Keratinocyte (primary cell): ENCODE data around the gene KRT25. TPM values are rescaled to one million over a fixed set of nuclear protein-coding genes. Genes with fewer than 3 reads are reported as not detected.

ENCODE experiments used
- DNase-seq: peaks from one replicate; pipeline ENCODE4 v3.0.0-alpha.2; 2011; ENCODE audit warnings: low read depth, missing footprints, low spot score
- FAIRE-seq: peaks from 2 replicates; lab custom pipeline; 2011; peaks lifted over from hg19 to GRCh38; lab: Jason Lieb, UNC
- H2AFZ ChIP-seq: 2 replicates; pipeline ENCODE4 v1.6.0; 2012; ENCODE audit warnings: low read length, control low read depth, inconsistent platforms; ENCODE audit not compliant: control insufficient read depth
- H3K27ac ChIP-seq: 2 replicates; pipeline ENCODE4 v1.5.1; 2011; ENCODE audit warnings: low read length; ENCODE audit not compliant: control insufficient read depth, insufficient read depth
- H3K27me3 ChIP-seq: 3 replicates; pipeline ENCODE4 v1.6.0; 2011; ENCODE audit warnings: low read length; ENCODE audit not compliant: control insufficient read depth, insufficient read depth; ENCODE audit errors: extremely low read depth
- H3K36me3 ChIP-seq, 2 experiments: 2 replicates in 1 of 2; 3 replicates in 1 of 2; pipeline ENCODE4 v1.5.1; 2011; ENCODE audit warnings: low read length in 2 of 2, mild to moderate bottlenecking in 1 of 2; ENCODE audit not compliant: control insufficient read depth in 2 of 2, insufficient read depth in 2 of 2; ENCODE audit errors: extremely low read depth in 1 of 2
- H3K4me1 ChIP-seq: 3 replicates; pipeline ENCODE4 v1.5.1; 2011; ENCODE audit warnings: low read length; ENCODE audit not compliant: control insufficient read depth, insufficient read depth; ENCODE audit errors: extremely low read depth
- H3K4me2 ChIP-seq: 3 replicates; pipeline ENCODE4 v1.6.0; 2011; ENCODE audit warnings: low read depth, low read length; ENCODE audit not compliant: control insufficient read depth, insufficient read depth; ENCODE audit errors: extremely low read depth
- H3K4me3 ChIP-seq, 3 experiments: fragments of 200-600 bp in 1 of 3; sonication (generic) in 1 of 3; 2 replicates in 2 of 3; 3 replicates in 1 of 3; pipeline ENCODE4 v1.5.1; 2011 to 2016; ENCODE audit warnings: low read length in 3 of 3, mild to moderate bottlenecking in 3 of 3, control low read depth in 2 of 3, inconsistent platforms in 1 of 3, low read depth in 1 of 3, mixed read lengths in 1 of 3, mixed run types in 1 of 3, moderate library complexity in 1 of 3; ENCODE audit not compliant: control insufficient read depth in 2 of 3, insufficient read depth in 2 of 3; ENCODE audit errors: extremely low read depth in 1 of 3
- H3K79me2 ChIP-seq: 2 replicates; pipeline ENCODE4 v1.6.0; 2012; ENCODE audit warnings: low read length; ENCODE audit not compliant: control insufficient read depth, insufficient read depth
- H3K9ac ChIP-seq: 3 replicates; pipeline ENCODE4 v1.6.0; 2011; ENCODE audit warnings: low read length; ENCODE audit not compliant: control insufficient read depth, insufficient read depth; ENCODE audit errors: extremely low read depth
- H3K9me1 ChIP-seq: 3 replicates; pipeline ENCODE4 v1.6.0; 2011; ENCODE audit warnings: low read length; ENCODE audit not compliant: control insufficient read depth, insufficient read depth; ENCODE audit errors: extremely low read depth
- H3K9me3 ChIP-seq: 2 replicates; pipeline ENCODE4 v1.5.1; 2012; ENCODE audit warnings: low read depth, low read length; ENCODE audit not compliant: control insufficient read depth
- H4K20me1 ChIP-seq: 3 replicates; pipeline ENCODE4 v1.6.0; 2011; ENCODE audit warnings: low read length; ENCODE audit not compliant: control insufficient read depth, insufficient read depth; ENCODE audit errors: extremely low read depth
- CTCF ChIP-seq, 3 experiments: IDR thresholded peaks in 1 of 3; conservative IDR thresholded peaks in 1 of 3; optimal IDR thresholded peaks in 1 of 3; 2 replicates in 2 of 3; 3 replicates in 1 of 3; pipeline versions ENCODE3 to v1.5.1; 2011; ENCODE audit warnings: low read length in 3 of 3, mild to moderate bottlenecking in 3 of 3, moderate library complexity in 2 of 3, control low read depth in 1 of 3, inconsistent platforms in 1 of 3; ENCODE audit not compliant: insufficient read depth in 2 of 3; ENCODE audit errors: extremely low read depth in 1 of 3
- EZH2 ChIP-seq: IDR thresholded peaks from one replicate; pipeline ENCODE4 v1.6.1; 2012; ENCODE audit warnings: inconsistent platforms, mild to moderate bottlenecking, low read length, moderate library complexity
- dilution Hi-C: fragments of 300-500 bp; cut with MboI; formaldehyde crosslinking; loops from one replicate; pipeline ENCODE4 v1.7.0; 2020; ENCODE audit warnings: low sequenced_read_pairs; ENCODE audit not compliant: extremely low pct_ligation_motif_present
- polyA plus RNA-seq, 5 experiments: library from polyadenylated mRNA; depleted of rRNA in 3 of 5; stranded (reverse) in 3 of 5; stranded (forward) in 1 of 5; unstranded in 1 of 5; fragments of >200 nt; gene quantifications; 1 replicate in 1 of 5; 2 replicates in 3 of 5; 3 replicates in 1 of 5; pipeline versions ENCODE4 v1.2.1 to v1.2.3, GENCODE V29; 2011 to 2012; ENCODE audit warnings: missing spikeins in 2 of 5, low read depth in 1 of 5, low replicate concordance in 1 of 5

KRT25 gene
- polyA plus RNA-seq, 1 donor (not counting 4 experiments of a cell fraction or from before 2014, with no cell fraction given) = not detected

GRCh38 chr17:40765657-40766056, 10.5 kb upstream of the KRT25 start:
- TF ChIP-seq CTCF (optimal IDR thresholded peaks at IDR 0.05 in 1 of 3, IDR thresholded peaks at IDR 0.05 in 1 of 3, conservative IDR thresholded peaks at IDR 0.05 in 1 of 3; ENCODE audit: extremely low read depth in 1 of 3, insufficient read depth in 2 of 3, low read length in 3 of 3) (no peak), EZH2 (no peak)
- H3K4me2 ChIP-seq = no peak overlapping the region
- no peak overlapping the region for H2AFZ ChIP-seq
- no peak overlapping the region for H3K27ac ChIP-seq
- H3K9me1 ChIP-seq = no peaks in the 10 kb centered on the region
- DNase-seq (no peak), FAIRE-seq (no peak)
- no peak overlapping the region for H3K4me3 ChIP-seq
- no peaks in the 10 kb centered on the region for H3K9me3 ChIP-seq
- H3K36me3 ChIP-seq = no peaks in the 10 kb centered on the region
- no peaks in the 10 kb centered on the region for H3K27me3 ChIP-seq
- no peaks in the 10 kb centered on the region for H3K4me1 ChIP-seq
- no peaks in the 10 kb centered on the region for H4K20me1 ChIP-seq
- dilution Hi-C loops = no loop called here
- no peaks in the 10 kb centered on the region for H3K79me2 ChIP-seq
- H3K9ac ChIP-seq = no peak overlapping the region

GRCh38 chr17:40763752-40764151, 8.6 kb upstream of the KRT25 start:
- dilution Hi-C loops = no loop called here
- no peak for FAIRE-seq
- TF ChIP-seq CTCF (optimal IDR thresholded peaks at IDR 0.05 in 1 of 3, IDR thresholded peaks at IDR 0.05 in 1 of 3, conservative IDR thresholded peaks at IDR 0.05 in 1 of 3; ENCODE audit: extremely low read depth in 1 of 3, insufficient read depth in 2 of 3, low read length in 3 of 3) (no peak), EZH2 (no peak)

More at GRCh38 chr17:40763752-40764151, 8.6 kb upstream of the KRT25 start:
- Histone ChIP-seq H2AFZ (no peak overlapping the region), H3K9me1 (no peaks in the 10 kb centered on the region), H3K4me2 (no peak overlapping the region), H3K4me3 (no peak overlapping the region), H4K20me1 (no peaks in the 10 kb centered on the region), H3K9me3 (peaks cover 2% of the 10 kb centered on the region), H3K36me3 (no peaks in the 10 kb centered on the region), H3K27ac (no peak overlapping the region), H3K9ac (no peak overlapping the region), H3K27me3 (no peaks in the 10 kb centered on the region), H3K4me1 (no peaks in the 10 kb centered on the region), H3K79me2 (no peaks in the 10 kb centered on the region)
- DNase-seq = no peak
